ENCODE measurements around the gene GIMAP8.

- no peak for TF ChIP-seq CTCF (IDR thresholded peaks at IDR 0.05)
- no peak for TF ChIP-seq POLR2A (IDR thresholded peaks at IDR 0.05)
- no peak for TF ChIP-seq POLR2AphosphoS5 (IDR thresholded peaks at IDR 0.05)
Observed at GRCh38 chr7:150511048-150511447, 60.6 kb downstream of the GIMAP8 start.
